Skin of body (tissue), 2 donors: ENCODE results near the gene HADHB. TPM values are rescaled to one million over a fixed set of nuclear protein-coding genes. Genes with fewer than 3 reads are reported as not detected.
"Not testable (repeated sequence)": the region's sequence is repeated elsewhere in the genome, so short reads cannot be mapped to it uniquely, and the experiment has no call there.

Experiments used
- DNase-seq: peaks from one replicate; lab custom pipeline; 2025; lab: John Stamatoyannopoulos, UW
- total RNA-seq: library from RNA; depleted of rRNA; stranded (reverse); fragments of >200 nt; gene quantifications from one replicate; pipeline ENCODE4 v1.2.3, GENCODE V29; 2014

Gene HADHB
- total RNA-seq, 1 donor from 2014 or later = 112 TPM

GRCh38 chr2:26329083-26329482, 84.3 kb downstream of the HADHB start:
- not testable (repeated sequence) for DNase-seq

GRCh38 chr2:26330114-26330549, 85.4 kb downstream of the HADHB start:
- DNase-seq = peak; percentile 41

- no peak for DNase-seq
These were observed 85.9 kb downstream of the HADHB start for GRCh38 chr2:26330604-26331003.

- DNase-seq = not testable (repeated sequence)
These were observed 86.6 kb downstream of the HADHB start for GRCh38 chr2:26331321-26331720.

GRCh38 chr2:26333293-26333692, 88.6 kb downstream of the HADHB start:
- no peak for DNase-seq

- DNase-seq = no peak
These were observed 90.5 kb downstream of the HADHB start for GRCh38 chr2:26335231-26335630.

GRCh38 chr2:26336719-26337118, 92.0 kb downstream of the HADHB start:
- no peak for DNase-seq

GRCh38 chr2:26337298-26337697, 92.6 kb downstream of the HADHB start:
- DNase-seq = no peak

Other genes with a start within 250 kb of the HADHB start
- gene RAB10, start 210.9 kb upstream of the HADHB start, total RNA-seq = 61.7 TPM
- gene GAREM2, start 71.9 kb upstream of the HADHB start, total RNA-seq = 2.5 TPM
- 136 TPM for gene HADHA, start 307 bp upstream of the HADHB start, total RNA-seq
- 30.0 TPM for gene SELENOI, start 101.2 kb downstream of the HADHB start, total RNA-seq
- gene ADGRF3, start 101.8 kb downstream of the HADHB start, total RNA-seq = not detected
- not detected for gene DRC1, start 157.0 kb downstream of the HADHB start, total RNA-seq
- gene OTOF, start 233.2 kb downstream of the HADHB start, total RNA-seq = 0.69 TPM